OCI-LY1 (cell line): ENCODE measurements around the gene DHX29.

Experiments used
- CTCF ChIP-seq: fragments of 200-600 bp; sonication (generic), shearing (Covaris generic); IDR thresholded peaks from 2 replicates; pipeline ENCODE4 v1.5.1; 2017; ENCODE audit warnings: mild to moderate bottlenecking, antibody characterized with exemption, low read length, moderate library complexity, mixed read lengths
- EZH2 ChIP-seq: fragments of 200-600 bp; sonication (generic), shearing (Covaris generic); IDR thresholded peaks from 2 replicates; pipeline ENCODE4 v1.8.0; 2017; ENCODE audit warnings: borderline replicate concordance, mixed run types, mild to moderate bottlenecking, antibody characterized with exemption, low read length, moderate library complexity, mixed read lengths

GRCh38 chr5:55316837-55317236, 9.3 kb upstream of the DHX29 start:
- no peak for TF ChIP-seq CTCF
- TF ChIP-seq EZH2: no peak
